NOMO-1 (cell line): ENCODE measurements around the gene DDO.
"Not testable (repeated sequence)": the region's sequence is repeated elsewhere in the genome, so short reads cannot be mapped to it uniquely, and the experiment has no call there.

ENCODE experiments used
- DNase-seq, 2 experiments: peaks; one replicate each; lab custom pipeline; 2025; ENCODE audit not compliant: unreplicated experiment in 2 of 2; lab: John Stamatoyannopoulos, UW

DDO gene

GRCh38 chr6:110369066-110369465, 46.3 kb downstream of the DDO start:
- DNase-seq, result no peak

GRCh38 chr6:110368284-110368683, 47.1 kb downstream of the DDO start:
- no peak for DNase-seq

GRCh38 chr6:110367825-110368224, 47.5 kb downstream of the DDO start:
- no peak for DNase-seq

GRCh38 chr6:110366975-110367374, 48.4 kb downstream of the DDO start:
- no peak for DNase-seq

GRCh38 chr6:110366256-110366655, 49.1 kb downstream of the DDO start:
- no peak for DNase-seq

GRCh38 chr6:110364364-110365105, 50.8 kb downstream of the DDO start:
- no peak for DNase-seq

GRCh38 chr6:110363748-110364147, 51.6 kb downstream of the DDO start:
- no peak for DNase-seq

GRCh38 chr6:110360676-110361075, 54.7 kb downstream of the DDO start:
- no peak for DNase-seq

- no peak for DNase-seq
Observed at GRCh38 chr6:110359556-110359955, 55.8 kb downstream of the DDO start.

GRCh38 chr6:110358553-110359160, 56.7 kb downstream of the DDO start:
- no peak for DNase-seq

- no peak for DNase-seq
Observed at GRCh38 chr6:110357664-110358552, 57.5 kb downstream of the DDO start, which contains the start of gene METTL24. Gene METTL24, minus strand, starts transcription at chr6:110358349. Its CDS starts 77 bp downstream, at chr6:110358272.

- no peak for DNase-seq
Observed at GRCh38 chr6:110357298-110357663, 58.1 kb downstream of the DDO start.

- no peak for DNase-seq
Observed at GRCh38 chr6:110356778-110357177, 58.6 kb downstream of the DDO start.

GRCh38 chr6:110355727-110356126, 59.6 kb downstream of the DDO start:
- no peak for DNase-seq

GRCh38 chr6:110355022-110355421, 60.4 kb downstream of the DDO start:
- DNase-seq, result no peak

- no peak for DNase-seq
Observed at GRCh38 chr6:110354153-110354552, 61.2 kb downstream of the DDO start.

- DNase-seq, result no peak
Observed at GRCh38 chr6:110353457-110354001, 61.8 kb downstream of the DDO start.

GRCh38 chr6:110352563-110353262, 62.7 kb downstream of the DDO start:
- DNase-seq, result no peak

GRCh38 chr6:110351986-110352385, 63.4 kb downstream of the DDO start:
- DNase-seq, result no peak

- no peak for DNase-seq
Observed at GRCh38 chr6:110351546-110351945, 63.8 kb downstream of the DDO start.

GRCh38 chr6:110350593-110350992, 64.8 kb downstream of the DDO start:
- not testable (repeated sequence) for DNase-seq
